Osteocyte (in vitro differentiated cells): Measurements from ENCODE around the gene TAS2R3. TPM values are rescaled to one million over a fixed set of nuclear protein-coding genes. Genes with fewer than 3 reads are reported as not detected.
"Not testable (repeated sequence)": the region's sequence is repeated elsewhere in the genome, so short reads cannot be mapped to it uniquely, and the experiment has no call there.

Experiments
- DNase-seq: peaks from one replicate; pipeline ENCODE4 v3.0.0; 2021; ENCODE audit warnings: mixed read lengths; ENCODE audit not compliant: unreplicated experiment; ENCODE audit errors: extremely low spot score
- H3K27ac Mint-ChIP-seq: one replicate; pipeline ENCODE4 v1.8.0; 2021; ENCODE audit warnings: mild to moderate bottlenecking, mixed read lengths; ENCODE audit not compliant: unreplicated experiment
- H3K27me3 Mint-ChIP-seq: one replicate; pipeline ENCODE4 v1.8.0; 2021; ENCODE audit warnings: mixed read lengths; ENCODE audit not compliant: unreplicated experiment
- H3K36me3 Mint-ChIP-seq: one replicate; pipeline ENCODE4 v1.8.0; 2021; ENCODE audit warnings: mixed read lengths; ENCODE audit not compliant: unreplicated experiment
- H3K4me1 Mint-ChIP-seq: one replicate; pipeline ENCODE4 v1.8.0; 2021; ENCODE audit warnings: mixed read lengths; ENCODE audit not compliant: unreplicated experiment
- H3K4me3 Mint-ChIP-seq: one replicate; pipeline ENCODE4 v1.8.0; 2021; ENCODE audit warnings: mild to moderate bottlenecking, moderate library complexity, mixed read lengths; ENCODE audit not compliant: unreplicated experiment
- H3K9me3 Mint-ChIP-seq: one replicate; pipeline ENCODE4 v1.8.0; 2021; ENCODE audit warnings: mixed read lengths; ENCODE audit not compliant: unreplicated experiment
- CTCF ChIP-seq: fragments of 200-600 bp; sonication (generic); IDR thresholded peaks from 2 replicates; pipeline ENCODE4 v1.5.0; 2021; ENCODE audit warnings: antibody characterized with exemption, mild to moderate bottlenecking, moderate library complexity
- total RNA-seq: library from RNA; stranded (reverse); gene quantifications from 2 replicates; pipeline ENCODE4 v1.2.1, GENCODE V29; 2021

Gene TAS2R3
- total RNA-seq, 1 donor from 2014 or later, result 1.6 TPM

DNA sequence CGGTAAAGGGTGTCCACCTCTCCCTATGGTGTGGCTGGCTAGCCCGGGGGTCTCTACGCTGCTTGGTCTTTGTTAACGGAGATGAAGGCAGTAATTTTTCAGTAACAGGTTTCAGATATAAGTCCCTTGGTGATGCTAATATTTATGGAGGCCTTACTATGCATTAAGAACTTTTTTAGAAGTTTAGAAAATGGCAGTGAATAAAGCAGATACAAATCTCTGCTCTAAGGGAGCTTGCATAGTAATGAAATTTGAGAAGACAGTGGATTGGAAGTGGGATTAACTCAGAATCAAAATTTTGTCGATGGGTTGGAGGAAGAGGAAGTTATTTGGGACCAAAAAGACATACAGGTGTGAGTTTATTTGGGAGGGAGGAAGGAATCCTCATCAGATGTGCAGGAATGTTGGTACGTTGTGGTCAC, 25.3 kb upstream of the TAS2R3 start:
- Mint-ChIP-seq H3K4me3 (peak overlapping the region; percentile 99), H3K4me1 (peaks cover 23% of the 10 kb centered on the region), H3K27ac (peak overlapping the region; percentile 98), H3K9me3 (no peaks in the 10 kb centered on the region), H3K36me3 (peaks cover 18% of the 10 kb centered on the region), H3K27me3 (no peaks in the 10 kb centered on the region)
- TF ChIP-seq CTCF, result no peak
- DNase-seq, result no peak

GRCh38 chr7:141739250-141739649, 24.6 kb upstream of the TAS2R3 start:
- Mint-ChIP-seq H3K27me3 (no peaks in the 10 kb centered on the region), H3K27ac (no peak overlapping the region), H3K4me1 (peaks cover 23% of the 10 kb centered on the region), H3K36me3 (peaks cover 25% of the 10 kb centered on the region), H3K9me3 (no peaks in the 10 kb centered on the region), H3K4me3 (peak overlapping the region; percentile 99)
- DNase-seq, result no peak
- no peak for TF ChIP-seq CTCF

DNA sequence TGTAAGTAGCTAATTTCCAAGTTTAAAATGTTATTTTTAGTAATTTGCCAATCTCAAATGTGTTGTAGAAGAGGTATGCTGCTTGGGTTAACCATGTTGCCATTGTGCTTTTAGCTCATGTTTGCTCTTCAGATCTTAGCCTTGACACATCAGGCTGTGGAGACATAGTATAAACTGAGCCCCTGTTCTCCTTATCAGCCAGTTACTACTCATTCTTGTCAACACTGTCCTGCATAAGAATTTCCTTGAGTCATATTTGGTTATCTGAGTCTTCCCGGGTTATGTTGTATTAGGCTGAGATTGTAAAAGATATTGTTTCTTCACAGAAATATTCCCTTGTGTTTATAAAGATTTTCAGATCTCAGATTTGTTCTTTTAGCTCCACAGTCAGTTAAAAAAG, 21.7 kb upstream of the TAS2R3 start:
- Mint-ChIP-seq H3K9me3 (no peaks in the 10 kb centered on the region), H3K4me3 (no peak overlapping the region), H3K4me1 (peaks cover 21% of the 10 kb centered on the region), H3K27ac (no peak overlapping the region), H3K36me3 (peaks cover 42% of the 10 kb centered on the region), H3K27me3 (no peaks in the 10 kb centered on the region)
- DNase-seq, result no peak
- no peak for TF ChIP-seq CTCF

DNA sequence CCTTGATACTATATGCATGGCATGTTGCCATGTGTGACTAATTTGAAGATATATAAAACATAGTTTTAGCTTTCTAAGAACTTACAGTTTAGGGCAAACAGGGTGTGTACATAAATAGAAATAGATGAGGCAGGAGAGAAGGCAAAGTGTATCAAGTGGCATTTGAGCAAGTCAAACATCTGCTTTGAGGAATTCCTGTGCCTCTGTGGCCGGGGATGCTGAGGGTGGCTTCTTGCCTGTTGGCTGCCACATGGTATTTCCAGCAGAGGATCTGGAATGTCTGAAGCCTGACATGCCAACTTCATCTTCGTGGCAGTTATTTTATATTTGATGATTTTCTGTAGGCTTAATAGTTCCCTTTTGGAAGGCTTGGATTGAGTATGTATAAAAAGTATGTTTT, 19.8 kb upstream of the TAS2R3 start:
- DNase-seq, result no peak
- H3K27ac Mint-ChIP-seq, result no peak overlapping the region
- H3K36me3 Mint-ChIP-seq, result peaks cover 52% of the 10 kb centered on the region
- H3K4me1 Mint-ChIP-seq, result peaks cover 9% of the 10 kb centered on the region
- no peaks in the 10 kb centered on the region for H3K27me3 Mint-ChIP-seq
- no peaks in the 10 kb centered on the region for H3K9me3 Mint-ChIP-seq
- TF ChIP-seq CTCF, result no peak
- H3K4me3 Mint-ChIP-seq, result no peak overlapping the region

DNA sequence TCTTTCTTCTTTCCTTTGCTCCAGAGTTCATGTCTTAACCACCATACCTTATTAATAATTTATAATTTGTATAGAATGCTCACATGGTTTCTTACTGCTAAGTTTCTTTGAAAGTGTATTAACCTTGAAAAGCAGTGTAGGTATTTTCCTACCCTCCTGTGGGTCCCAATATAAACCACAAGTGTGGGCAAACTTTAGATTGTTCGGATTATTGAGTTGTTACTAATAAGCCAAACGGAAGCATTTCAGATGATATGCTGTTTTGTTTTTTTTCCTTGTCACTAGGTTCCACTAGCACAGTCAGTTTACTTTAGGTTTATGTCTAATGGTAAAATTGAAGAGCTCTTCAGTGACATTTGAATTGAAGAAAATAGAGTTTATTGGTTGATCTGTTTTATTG, 15.5 kb upstream of the TAS2R3 start:
- Mint-ChIP-seq H3K4me1 (no peaks in the 10 kb centered on the region), H3K27ac (no peak overlapping the region)

DNA sequence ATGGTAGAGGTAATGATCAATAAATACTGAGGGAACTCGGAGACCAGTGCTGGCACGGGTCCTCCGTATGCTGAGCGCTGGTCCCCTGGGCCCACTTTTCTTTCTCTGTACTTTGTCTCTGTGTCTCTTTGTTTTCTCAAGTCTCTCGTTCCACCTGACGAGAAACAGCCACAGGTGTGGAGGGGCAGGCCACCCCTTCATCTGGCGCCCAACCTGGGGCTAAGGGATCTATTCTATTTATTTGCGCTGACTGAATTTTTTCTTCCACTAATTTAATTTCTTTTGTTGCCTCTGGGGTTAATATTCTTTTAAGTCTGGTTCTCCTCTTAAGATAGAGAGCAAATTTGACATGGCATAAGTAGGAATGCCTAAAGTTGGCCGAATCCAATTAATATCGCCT, 12.0 kb upstream of the TAS2R3 start:
- not testable (repeated sequence) for H3K27me3 Mint-ChIP-seq, H3K4me1 Mint-ChIP-seq, H3K4me3 Mint-ChIP-seq, DNase-seq, H3K27ac Mint-ChIP-seq
- Mint-ChIP-seq H3K36me3 (peaks cover 72% of the 10 kb centered on the region), H3K9me3 (peaks cover 18% of the 10 kb centered on the region)

More for the DNA sequence above, 15.5 kb upstream of the TAS2R3 start:
- no peak for DNase-seq
- peaks cover 18% of the 10 kb centered on the region for H3K9me3 Mint-ChIP-seq
- no peak overlapping the region for H3K4me3 Mint-ChIP-seq
- TF ChIP-seq CTCF, result no peak
- peaks cover 75% of the 10 kb centered on the region for H3K36me3 Mint-ChIP-seq
- no peaks in the 10 kb centered on the region for H3K27me3 Mint-ChIP-seq
